ENCODE results near the gene MAP3K19.

GRCh38 chr2:135005753-135006152 lies 41.5 kb downstream of the MAP3K19 start:
- TF ChIP-seq CTCF (IDR thresholded peaks at IDR 0.05; ENCODE audit: low read depth, low read length) (no peak), POLR2A (IDR thresholded peaks at IDR 0.05; ENCODE audit: extremely low read depth, insufficient read length) (no peak), MAX (IDR thresholded peaks at IDR 0.05; ENCODE audit: low read depth, low read length) (no peak)
